CD4-positive, alpha-beta T cell treated with Interleukin-17A for 1 hour (primary cell): ENCODE data around the gene CD52.

Experiments used
- DNase-seq: peaks from one replicate; pipeline ENCODE4 v3.0.0-alpha.2; 2020

Gene CD52, protein sequence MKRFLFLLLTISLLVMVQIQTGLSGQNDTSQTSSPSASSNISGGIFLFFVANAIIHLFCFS

DNA sequence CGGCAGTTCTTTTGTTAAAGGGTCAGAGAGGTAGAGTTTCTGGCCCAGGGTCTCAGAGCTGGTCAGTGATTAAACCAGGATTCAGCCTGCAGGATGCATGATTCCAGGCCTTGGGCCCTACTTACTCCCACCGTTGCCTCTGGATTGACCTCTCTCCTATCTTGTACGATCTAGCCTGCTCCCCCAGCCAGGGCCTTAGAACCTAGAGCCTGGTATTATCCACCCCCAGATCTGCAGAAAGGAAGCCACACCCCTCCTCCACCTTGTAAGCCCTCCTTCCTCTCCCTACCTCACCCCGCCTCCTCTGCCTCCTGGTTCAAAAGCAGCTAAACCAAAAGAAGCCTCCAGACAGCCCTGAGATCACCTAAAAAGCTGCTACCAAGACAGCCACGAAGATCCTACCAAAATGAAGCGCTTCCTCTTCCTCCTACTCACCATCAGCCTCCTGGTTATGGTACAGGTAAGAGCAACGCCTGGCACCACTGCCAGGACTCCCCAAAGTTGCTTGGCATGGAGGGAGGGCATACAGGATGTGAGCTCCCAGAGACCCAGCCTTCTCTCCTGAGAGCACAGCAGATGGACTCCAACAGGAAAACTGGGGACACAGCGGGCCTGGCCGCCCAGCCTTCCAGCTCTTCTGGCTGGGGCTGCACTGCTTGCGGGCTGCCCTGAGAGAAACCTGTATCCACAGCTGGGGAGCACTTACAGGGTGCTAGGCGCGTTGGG lies at the start of gene CD52:
TSS of gene CD52 (plus strand) at position 347 of the 726 bp plus-strand sequence. CDS start at position 407, 60 bp downstream.
- DNase-seq: peak; percentile 85

DNA sequence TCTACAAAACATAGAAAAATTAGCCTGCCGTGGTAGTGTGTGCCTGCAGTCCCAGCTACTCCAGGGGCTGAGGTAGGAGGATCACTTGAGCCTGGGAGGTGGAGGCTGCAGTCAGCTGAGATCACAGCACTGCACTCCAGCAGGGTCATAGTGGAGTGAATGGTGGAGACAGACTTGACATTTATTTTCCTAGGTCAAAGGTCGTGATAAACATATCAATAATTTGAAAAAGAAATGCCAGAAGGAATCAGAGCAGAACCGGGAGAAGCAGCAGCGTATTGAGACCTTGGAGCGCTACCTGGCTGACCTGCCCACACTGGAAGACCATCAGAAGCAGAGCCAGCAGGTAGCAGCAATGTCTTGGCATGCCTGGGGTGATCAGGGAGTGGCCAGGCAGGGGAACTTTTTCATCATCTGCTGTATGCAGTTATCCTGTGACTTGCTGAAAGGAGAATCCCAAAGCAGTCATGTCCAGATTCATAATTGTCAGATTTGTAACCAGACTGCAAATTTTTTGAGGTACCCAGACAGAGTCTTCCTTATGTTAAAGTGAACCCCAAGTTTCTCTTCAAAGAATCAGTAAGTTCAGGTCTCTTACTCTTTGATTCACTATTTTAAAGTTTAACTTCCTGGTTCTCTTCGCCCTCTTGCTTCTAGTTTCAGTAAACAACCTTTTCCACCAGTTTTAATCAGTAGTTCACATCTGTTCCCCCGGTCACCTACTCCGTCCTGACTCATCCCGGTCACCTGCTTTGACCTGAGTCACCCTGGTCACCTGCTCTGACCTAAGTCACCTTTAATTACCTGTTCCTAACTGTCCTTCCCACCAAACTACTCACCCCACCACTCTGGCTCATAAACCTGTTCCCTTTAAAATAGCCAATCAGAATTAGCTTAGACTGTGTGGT lies 49.2 kb upstream of the CD52 start:
- DNase-seq: no peak

DNA sequence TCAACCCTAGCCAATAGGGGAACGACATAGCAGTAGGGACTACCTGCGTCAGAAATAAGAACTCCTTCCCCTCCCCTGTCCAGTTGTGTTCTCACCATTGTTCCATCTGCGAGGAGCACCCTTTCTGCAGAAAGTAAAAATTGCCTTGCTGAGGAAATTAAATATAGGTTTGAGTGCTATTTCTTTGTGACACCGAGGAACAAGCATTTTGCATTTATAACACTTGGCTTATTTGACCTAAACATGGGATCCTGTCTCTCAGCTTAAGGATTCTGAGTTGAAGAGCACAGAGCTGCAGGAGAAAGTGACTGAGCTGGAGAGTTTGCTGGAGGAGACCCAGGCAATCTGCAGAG lies 48.6 kb upstream of the CD52 start:
- no peak for DNase-seq

DNA sequence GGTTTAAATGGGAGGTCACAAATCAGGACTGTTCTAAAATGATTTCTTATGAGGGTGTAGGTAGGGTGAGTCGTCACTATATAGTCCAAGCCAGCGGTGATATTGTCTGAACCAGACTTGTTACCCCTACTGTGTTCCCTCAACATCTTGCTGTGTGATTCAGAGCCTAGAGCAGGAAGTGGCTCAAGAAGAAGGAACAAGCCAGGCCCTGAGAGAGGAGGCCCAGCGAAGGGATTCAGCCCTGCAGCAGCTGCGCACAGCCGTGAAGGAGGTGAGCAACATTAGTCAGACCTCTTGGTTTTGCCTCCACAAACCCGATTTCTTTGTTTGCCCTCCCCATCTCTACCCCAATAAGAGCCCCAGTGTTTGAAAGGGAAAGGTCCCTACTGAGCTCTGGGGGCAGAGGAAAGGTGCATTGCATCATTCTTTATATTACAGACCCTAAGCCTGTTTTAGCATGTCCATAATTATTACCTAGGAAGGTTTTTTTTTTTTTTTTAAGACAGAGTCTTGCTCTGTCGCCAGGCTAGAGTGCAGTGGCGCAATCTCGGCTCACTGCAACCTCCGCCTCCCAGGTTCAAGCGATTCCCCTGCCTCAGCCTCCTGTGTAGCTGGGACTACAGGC lies 42.8 kb upstream of the CD52 start:
- no peak for DNase-seq

DNA sequence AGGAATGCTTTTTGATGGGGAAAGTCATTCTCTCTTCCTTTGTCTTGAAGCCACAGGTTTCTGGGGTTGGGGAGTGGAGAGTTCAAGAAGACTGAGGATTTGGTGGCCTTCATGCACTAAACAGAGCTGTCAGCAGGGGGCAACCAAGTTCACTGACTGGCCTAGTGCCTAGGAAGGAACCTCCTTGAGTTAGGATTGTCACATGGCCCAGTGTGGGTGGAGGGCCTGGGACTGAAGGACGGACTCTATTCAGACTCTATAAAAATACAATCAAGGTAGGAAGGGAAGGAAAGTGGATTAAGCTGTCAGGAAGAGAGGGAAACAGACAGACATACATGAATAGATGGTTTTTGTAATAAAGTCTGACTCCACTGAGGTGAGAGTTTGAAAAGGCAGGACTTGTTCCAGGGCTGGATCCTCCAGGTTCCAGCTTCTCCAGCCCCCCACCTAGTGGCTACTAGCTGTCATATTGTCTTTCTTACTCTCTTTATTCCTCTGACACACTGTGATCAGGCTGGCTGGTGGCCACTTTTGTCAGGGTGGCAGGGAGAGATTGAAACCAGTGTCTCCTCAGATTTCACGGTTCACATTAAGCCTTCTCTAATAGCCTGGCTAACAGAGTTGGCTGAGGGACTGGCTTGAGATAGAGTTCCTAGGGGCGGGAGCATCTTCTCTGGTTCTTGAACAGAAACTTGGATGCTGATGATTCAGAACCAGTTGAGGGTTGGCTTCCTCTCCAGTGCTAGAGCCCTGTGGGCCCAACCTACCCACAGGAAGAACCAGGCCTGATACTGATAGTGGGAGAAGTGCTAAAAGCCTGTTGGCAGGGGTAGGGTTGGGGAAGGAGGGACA lies 42.0 kb upstream of the CD52 start:
- peak; percentile 83 for DNase-seq

DNA sequence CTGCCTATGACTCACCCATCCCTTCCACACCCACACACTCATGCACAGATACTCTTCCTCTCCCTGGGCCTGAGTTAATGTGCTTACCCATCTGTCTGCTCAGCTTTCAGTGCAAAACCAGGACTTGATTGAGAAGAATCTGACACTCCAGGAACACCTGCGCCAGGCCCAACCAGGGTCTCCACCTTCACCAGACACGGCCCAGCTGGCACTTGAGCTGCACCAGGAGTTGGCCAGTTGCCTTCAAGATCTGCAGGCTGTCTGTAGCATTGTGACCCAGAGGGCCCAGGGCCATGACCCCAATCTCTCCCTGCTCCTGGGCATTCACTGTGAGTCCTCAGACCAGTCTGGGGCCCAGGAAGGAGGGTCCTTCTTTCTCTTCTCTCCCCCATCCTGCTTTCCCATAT lies 41.3 kb upstream of the CD52 start:
- DNase-seq: no peak

DNA sequence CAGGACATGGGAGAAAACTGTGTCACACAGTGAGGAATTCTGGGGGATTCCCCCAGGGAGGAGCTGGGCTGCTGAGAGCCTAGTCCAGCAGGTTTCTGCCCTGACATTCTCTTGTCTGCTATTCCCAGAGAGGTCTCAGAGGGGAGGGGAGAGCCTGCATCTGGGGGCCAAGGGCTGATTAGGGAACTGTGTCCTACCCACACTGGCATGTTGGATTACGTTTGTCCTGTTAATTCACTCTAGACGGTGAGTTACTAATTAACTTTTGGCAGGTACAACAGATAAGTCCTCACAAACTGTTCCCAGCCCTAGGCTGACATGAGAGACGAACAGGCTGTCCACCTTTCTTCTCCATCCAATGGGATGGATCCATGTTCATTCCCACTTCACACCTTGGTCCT lies 40.5 kb upstream of the CD52 start:
- DNase-seq: no peak

DNA sequence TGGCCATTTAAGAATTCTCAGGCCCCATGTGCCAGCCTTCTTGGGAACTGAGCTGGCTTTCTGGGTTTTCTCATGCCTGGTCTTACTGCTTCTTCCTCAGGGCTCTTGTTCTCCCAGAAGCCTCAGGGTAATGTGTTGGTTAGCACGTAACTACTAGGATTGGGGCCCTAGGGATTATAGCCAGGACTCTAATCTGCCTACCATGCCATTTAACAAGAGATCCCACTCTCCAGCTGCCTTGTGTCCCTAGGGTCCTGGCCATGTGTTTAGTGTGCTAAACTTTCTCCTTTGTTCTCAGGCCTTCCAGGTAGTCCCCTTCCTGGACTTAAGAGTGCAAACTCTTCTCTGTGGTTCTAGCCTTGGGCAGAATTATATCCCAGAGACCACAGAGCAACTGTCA lies 40.0 kb upstream of the CD52 start:
- DNase-seq: no peak

DNA sequence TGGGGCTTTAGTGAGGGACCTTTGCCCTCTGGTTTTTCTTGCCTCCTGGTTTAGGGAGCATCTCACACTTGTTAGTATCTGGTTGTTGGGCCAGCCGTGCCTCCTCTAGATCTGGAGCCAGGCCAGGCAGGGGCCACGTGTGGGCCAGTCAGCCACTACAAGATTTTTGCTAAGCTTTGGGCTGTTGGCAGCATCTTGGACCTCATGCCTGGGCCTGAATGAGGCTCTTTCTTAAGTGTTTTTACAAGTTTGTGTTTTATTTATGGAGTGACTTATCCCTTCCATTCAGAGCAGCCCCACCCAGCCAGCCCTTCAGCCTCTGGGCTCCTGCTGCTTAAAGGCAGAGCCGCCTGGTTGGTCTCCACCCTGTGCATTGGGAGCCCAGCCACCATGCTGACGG lies 39.5 kb upstream of the CD52 start:
- no peak for DNase-seq

DNA sequence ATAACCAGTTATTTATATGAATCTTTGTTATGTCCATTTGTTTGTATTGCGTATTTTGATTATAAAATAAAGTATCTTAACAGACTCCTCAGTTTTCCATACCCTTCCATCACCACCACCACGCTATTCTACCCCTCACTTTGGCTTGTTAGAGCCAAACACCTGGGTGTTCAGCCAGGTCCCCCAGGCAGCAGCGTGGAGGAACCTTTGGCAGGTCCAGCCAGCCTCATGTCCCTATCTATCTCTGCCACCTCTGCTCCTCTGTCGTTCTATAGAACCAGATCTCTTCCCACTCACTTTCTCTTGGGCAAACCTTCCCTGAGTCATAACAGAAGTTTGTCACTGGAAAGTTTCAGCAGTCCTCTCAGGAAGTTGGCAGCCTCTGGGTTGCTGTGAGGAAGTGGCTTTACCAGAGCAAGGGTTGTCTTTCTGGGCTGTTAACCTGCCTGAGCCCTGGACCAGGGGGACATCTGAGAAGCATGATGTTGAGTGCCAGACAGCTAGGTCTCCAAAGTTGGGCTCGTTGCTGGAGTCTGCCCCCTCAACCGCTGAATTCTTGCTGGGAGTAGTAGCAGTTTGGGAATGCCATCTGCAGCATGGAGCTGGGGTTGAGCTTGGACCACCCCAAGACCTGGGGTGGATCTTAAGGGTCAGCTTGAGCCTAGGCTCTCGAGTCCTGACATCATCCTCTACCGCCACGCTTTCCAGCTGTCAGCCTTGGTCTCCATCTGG lies 38.9 kb upstream of the CD52 start:
- DNase-seq: peak; percentile 52

DNA sequence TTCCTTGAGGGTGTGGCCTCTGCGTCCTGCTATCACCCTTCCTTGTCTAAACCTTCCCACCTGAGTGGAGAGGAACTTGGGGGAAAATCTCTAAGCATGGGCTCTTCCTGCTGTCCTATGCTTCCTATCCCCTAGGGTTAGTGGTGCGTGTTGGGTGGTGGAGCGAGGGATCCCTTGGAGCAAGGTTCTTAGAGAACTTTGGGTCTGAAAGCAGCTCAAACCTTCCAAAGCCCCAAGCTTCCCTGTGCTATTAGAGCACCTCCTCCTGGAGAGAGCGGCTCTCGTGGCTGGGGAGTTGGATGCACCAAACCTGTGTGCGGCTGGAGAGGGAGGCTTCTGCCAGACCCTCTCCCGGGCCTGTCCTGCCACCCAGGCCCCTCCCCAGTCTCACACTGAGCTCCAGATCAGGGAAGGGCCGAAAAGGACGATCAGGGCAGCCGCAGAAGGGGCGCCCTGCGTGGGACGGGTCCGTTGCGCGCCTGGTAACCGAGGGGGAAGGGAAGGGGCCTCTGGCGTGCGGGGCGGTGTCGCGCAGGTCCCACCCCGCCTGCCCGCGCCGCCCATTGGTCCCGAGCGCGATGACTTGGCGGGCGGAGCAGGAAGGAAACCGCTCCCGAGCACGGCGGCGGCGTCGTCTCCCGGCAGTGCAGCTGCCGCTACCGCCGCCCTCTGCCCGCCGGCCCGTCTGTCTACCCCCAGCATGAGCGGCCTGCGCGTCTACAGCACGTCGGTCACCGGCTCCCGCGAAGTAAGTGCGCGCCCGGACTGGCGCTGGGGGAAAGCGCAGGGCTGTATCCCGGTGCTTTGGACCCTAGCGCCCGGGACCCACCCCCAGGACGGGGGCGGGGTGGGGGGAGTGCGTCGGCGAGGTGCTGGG lies 38.1 kb upstream of the CD52 start, which contains the start of gene SH3BGRL3:
TSS of gene SH3BGRL3 (plus strand) at position 631 of the 877 bp plus-strand sequence. CDS start at position 701, 70 bp downstream.
- DNase-seq: peak; percentile 85

DNA sequence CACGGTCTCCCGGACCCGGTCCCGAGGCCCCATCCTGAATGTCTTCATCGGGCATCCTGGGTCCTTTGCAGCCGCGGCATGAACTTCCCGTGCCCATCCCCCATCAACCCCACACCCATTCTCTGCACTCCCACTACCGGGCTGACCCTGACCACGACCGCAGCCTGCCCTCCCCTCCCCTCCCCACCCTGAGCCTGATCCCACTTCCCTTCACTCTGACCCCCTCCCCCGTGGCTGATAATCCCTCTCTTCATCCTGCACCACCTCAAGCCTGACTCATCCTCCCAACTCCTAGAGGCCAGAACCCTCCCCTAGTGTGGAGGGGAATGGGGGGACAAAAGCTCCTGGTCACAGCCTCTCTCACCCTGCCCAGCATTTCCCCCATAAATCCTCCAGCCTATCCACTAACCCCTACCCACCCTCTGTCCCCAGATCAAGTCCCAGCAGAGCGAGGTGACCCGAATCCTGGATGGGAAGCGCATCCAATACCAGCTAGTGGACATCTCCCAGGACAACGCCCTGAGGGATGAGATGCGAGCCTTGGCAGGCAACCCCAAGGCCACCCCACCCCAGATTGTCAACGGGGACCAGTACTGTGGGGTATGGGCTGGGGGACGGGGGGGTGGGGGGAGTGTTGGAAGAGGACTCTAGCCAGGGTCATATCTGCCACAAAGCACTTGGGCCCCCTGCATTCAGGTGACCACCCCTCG lies 37.3 kb upstream of the CD52 start:
- DNase-seq: no peak

DNA sequence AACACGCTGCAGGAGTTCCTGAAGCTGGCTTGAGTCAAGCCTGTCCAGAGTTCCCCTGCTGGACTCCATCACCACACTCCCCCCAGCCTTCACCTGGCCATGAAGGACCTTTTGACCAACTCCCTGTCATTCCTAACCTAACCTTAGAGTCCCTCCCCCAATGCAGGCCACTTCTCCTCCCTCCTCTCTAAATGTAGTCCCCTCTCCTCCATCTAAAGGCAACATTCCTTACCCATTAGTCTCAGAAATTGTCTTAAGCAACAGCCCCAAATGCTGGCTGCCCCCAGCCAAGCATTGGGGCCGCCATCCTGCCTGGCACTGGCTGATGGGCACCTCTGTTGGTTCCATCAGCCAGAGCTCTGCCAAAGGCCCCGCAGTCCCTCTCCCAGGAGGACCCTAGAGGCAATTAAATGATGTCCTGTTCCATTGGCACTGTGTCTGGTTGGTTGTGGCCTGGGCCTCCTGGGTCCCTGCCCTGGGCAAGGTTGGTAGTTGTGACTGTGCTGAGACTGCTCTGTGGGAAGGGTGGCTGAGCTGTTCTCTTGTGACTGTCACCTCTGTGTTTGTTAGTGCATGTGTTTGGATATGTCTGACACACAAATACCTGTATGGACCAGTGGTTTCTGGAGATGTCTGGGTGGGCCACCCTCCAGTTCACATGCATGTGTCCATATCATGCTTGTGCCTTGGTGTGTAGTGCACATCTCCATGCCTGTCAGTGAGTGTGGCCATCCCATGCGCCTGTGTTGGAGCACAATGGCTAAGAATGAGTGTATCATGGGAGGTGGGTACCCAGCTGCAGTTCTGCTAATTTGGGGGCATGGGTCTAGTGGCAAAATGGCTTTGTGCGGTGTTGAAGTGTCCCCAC lies 36.4 kb upstream of the CD52 start:
- no peak for DNase-seq

DNA sequence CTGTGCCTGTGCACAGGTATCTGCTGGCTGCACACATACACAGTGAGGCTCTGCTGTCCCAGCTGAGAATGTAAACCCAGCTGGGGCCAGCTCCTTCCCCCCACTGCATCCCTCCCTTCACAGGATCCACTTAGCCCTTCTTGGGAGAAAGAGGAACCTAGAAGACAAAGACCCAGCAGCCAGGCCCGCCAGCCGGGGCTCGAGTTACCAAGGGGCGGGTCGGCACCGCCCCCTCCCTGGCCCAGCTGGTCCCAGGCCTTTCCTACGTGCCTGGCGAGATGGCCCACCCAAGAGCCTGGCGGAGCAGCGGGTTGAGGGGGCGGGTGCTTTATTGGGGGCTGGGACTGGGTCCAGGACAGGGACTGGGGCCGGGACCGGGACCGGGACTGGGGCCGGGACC lies 35.8 kb upstream of the CD52 start:
- no peak for DNase-seq

DNA sequence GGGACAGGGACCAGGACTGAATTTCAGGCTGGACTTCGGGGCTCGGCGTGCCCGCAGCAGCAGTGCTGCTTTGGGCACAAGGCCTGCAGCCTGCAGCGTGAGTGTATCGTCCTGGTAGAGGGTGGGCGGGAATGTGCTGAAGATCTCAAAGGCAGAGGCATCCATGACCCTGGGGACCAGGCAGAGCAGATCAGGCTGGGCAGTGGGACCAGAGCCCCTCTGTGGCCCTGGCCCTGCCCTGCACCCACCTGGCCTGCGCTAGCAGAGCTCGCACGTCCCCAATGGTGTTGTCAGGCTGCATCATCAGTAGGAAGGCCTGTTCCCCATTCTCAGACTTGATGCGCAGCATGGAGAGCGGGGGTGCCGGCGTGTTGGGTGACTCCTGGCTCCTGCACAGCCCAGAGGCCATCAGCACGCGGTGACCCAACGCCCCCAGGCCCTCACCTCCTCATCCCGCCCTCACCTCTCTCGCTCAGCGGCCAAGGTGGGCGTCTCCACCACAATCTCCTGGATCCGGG lies 35.3 kb upstream of the CD52 start:
- no peak for DNase-seq

DNA sequence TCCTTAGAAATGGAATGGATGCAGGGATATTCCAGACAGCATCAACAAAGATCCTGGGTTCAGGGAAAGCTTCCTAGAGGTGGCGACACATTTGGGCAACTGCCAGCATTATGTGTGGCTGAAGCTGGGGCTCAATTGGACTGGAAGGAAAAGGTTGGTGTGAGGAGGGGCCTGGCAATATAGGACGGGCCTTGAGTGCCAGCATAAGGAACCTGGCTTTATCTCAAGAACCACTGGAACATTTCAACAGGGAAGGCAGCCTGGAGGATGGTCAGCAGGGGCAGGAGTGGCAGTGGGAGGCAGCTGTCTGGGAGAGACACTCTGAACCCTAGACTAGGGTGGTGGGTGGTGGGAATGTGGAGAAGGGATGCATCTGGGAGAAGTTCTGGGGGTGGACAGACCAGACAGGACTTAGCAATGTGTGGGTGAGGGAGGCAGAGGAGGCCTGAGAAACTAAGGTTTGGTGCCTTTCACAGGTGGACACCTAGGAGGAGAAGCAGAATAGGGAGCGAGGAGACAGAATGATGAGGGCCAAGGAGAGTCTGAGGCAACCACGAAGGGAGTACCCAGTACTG lies 34.4 kb upstream of the CD52 start:
- DNase-seq: no peak

DNA sequence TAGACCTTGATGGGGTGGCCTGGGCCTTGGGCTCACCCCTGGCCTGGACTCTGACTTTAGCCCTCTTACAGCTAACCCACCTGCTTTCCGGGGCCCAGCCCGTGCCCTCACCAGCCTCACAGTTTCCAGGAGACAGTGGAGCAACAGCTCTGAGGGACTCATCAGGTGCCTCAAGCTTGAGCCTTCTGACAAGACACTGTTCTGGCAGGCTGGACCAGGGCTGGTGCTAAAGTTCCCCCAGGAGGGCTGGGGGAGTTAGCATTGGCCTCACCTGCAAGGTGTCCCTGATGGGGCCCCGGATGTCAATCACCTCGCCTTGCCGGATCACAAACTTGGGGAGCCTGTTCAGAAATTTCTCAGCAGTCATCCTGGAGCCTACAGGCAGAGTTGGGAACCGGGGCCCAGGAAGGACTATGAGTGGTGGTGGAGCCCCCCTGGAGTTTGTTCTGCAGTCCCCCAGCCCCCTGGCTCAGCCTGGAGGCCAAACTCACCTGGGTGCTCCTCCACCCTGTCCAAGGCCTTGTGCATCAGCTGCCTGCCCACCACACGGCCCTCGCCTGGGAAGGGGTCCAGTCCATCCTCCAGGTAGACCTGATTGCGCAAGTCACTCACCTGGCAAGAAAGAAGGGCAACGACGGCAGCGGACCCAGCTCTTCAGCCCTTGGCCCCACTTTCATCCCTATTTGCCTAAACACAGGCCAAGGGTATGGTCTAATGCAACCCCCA lies 33.7 kb upstream of the CD52 start:
- DNase-seq: no peak
